H7 (cell line): ENCODE measurements around the gene SUN1. TPM values are rescaled to one million over a fixed set of nuclear protein-coding genes. Genes with fewer than 3 reads are reported as not detected.
"Not testable (repeated sequence)": the region's sequence is repeated elsewhere in the genome, so short reads cannot be mapped to it uniquely, and the experiment has no call there.

Experiments used
- DNase-seq: peaks from one replicate; pipeline ENCODE4 v3.0.0; 2012
- H3K27me3 ChIP-seq: 2 replicates; pipeline ENCODE4 v1.6.0; 2011; ENCODE audit warnings: mild to moderate bottlenecking, low read length; ENCODE audit not compliant: control insufficient read depth, insufficient read depth
- H3K36me3 ChIP-seq: replicated peaks from 2 replicates; pipeline ENCODE4 v1.5.1; 2011; ENCODE audit warnings: low read length; ENCODE audit not compliant: control insufficient read depth, insufficient read depth
- H3K4me3 ChIP-seq: 2 replicates; pipeline ENCODE4 v1.5.1; 2011; ENCODE audit warnings: low read depth, mild to moderate bottlenecking, control low read depth, low read length, moderate library complexity; ENCODE audit not compliant: insufficient read depth
- total RNA-seq: library from RNA; depleted of rRNA; stranded (reverse); fragments of >200 nt; shearing (Covaris generic); gene quantifications from 2 replicates; pipeline ENCODE4 v1.2.3, GENCODE V29; 2014

Gene SUN1
- total RNA-seq, 1 experiment from 2014 or later: 60.5 TPM

- H3K27me3 ChIP-seq: no peaks in the 10 kb centered on the region
- no peaks in the 10 kb centered on the region for H3K36me3 ChIP-seq
- no peak for DNase-seq
Observed at GRCh38 chr7:800692-801091, 31.6 kb upstream of the SUN1 start.

GRCh38 chr7:801351-801750, 30.9 kb upstream of the SUN1 start:
- H3K4me3 ChIP-seq, H3K36me3 ChIP-seq, H3K27me3 ChIP-seq, DNase-seq: not testable (repeated sequence)

More at GRCh38 chr7:800692-801091, 31.6 kb upstream of the SUN1 start:
- H3K4me3 ChIP-seq: no peak overlapping the region

- H3K36me3 ChIP-seq: no peaks in the 10 kb centered on the region
- no peaks in the 10 kb centered on the region for H3K27me3 ChIP-seq
- no peak overlapping the region for H3K4me3 ChIP-seq
- peak; percentile 60 for DNase-seq
Observed at GRCh38 chr7:801940-802381, 30.3 kb upstream of the SUN1 start.

- H3K36me3 ChIP-seq: no peaks in the 10 kb centered on the region
- no peak for DNase-seq
- H3K27me3 ChIP-seq: no peaks in the 10 kb centered on the region
- no peak overlapping the region for H3K4me3 ChIP-seq
Observed at GRCh38 chr7:802500-803242, 29.6 kb upstream of the SUN1 start.

- DNase-seq: no peak
- H3K27me3 ChIP-seq: no peaks in the 10 kb centered on the region
- H3K4me3 ChIP-seq: no peak overlapping the region
Observed at GRCh38 chr7:803243-803635, 29.0 kb upstream of the SUN1 start.

GRCh38 chr7:803796-804195, 28.5 kb upstream of the SUN1 start:
- not testable (repeated sequence) for DNase-seq, H3K36me3 ChIP-seq, H3K27me3 ChIP-seq, H3K4me3 ChIP-seq

More at GRCh38 chr7:803243-803635, 29.0 kb upstream of the SUN1 start:
- no peaks in the 10 kb centered on the region for H3K36me3 ChIP-seq

- H3K36me3 ChIP-seq: no peaks in the 10 kb centered on the region
- no peak overlapping the region for H3K4me3 ChIP-seq
- no peaks in the 10 kb centered on the region for H3K27me3 ChIP-seq
- DNase-seq: no peak
Observed at GRCh38 chr7:805261-805660, 27.0 kb upstream of the SUN1 start.

- Histone ChIP-seq H3K4me3 (peak overlapping the region; percentile 69), H3K27me3 (no peaks in the 10 kb centered on the region), H3K36me3 (no peaks in the 10 kb centered on the region)
- DNase-seq: peak; percentile 96
Observed at GRCh38 chr7:815284-816216, 16.7 kb upstream of the SUN1 start.

GRCh38 chr7:816300-816750, 16.0 kb upstream of the SUN1 start:
- no peaks in the 10 kb centered on the region for H3K36me3 ChIP-seq
- DNase-seq: peak; percentile 100

GRCh38 chr7:816751-817671, 15.3 kb upstream of the SUN1 start:
- peak overlapping the region; percentile 79 for H3K4me3 ChIP-seq
- peak; percentile 72 for DNase-seq
- no peaks in the 10 kb centered on the region for H3K27me3 ChIP-seq
- no peaks in the 10 kb centered on the region for H3K36me3 ChIP-seq

More at GRCh38 chr7:816300-816750, 16.0 kb upstream of the SUN1 start:
- Histone ChIP-seq H3K4me3 (peak overlapping the region; percentile 79), H3K27me3 (no peaks in the 10 kb centered on the region)

- no peak overlapping the region for H3K4me3 ChIP-seq
- no peaks in the 10 kb centered on the region; the same call in 1 of the 2 replicates for H3K36me3 ChIP-seq
- no peaks in the 10 kb centered on the region for H3K27me3 ChIP-seq
- peak; percentile 43 for DNase-seq
Observed at GRCh38 chr7:818031-818699, 14.1 kb upstream of the SUN1 start.

GRCh38 chr7:820341-820740, 11.9 kb upstream of the SUN1 start:
- Histone ChIP-seq H3K4me3 (no peak overlapping the region), H3K36me3 (no peaks in the 10 kb centered on the region; the same call in none of the 2 replicates), H3K27me3 (no peaks in the 10 kb centered on the region)
- DNase-seq: no peak

- no peaks in the 10 kb centered on the region for H3K27me3 ChIP-seq
- no peaks in the 10 kb centered on the region; the same call in none of the 2 replicates for H3K36me3 ChIP-seq
- H3K4me3 ChIP-seq: no peak overlapping the region
- DNase-seq: peak; percentile 42
Observed at GRCh38 chr7:821688-822087, 10.6 kb upstream of the SUN1 start.
